Colon (tissue), 2 donors: ENCODE results near the gene ARID1B.

Experiments used
- FAIRE-seq: peaks from 2 replicates; lab custom pipeline; 2012; peaks lifted over from hg19 to GRCh38; lab: Jason Lieb, UNC
- donor health status: control.
- donor health status: control.

ARID1B gene

GRCh38 chr6:156791320-156791850 lies 14.2 kb downstream of the ARID1B start:
- no peak for FAIRE-seq

DNA sequence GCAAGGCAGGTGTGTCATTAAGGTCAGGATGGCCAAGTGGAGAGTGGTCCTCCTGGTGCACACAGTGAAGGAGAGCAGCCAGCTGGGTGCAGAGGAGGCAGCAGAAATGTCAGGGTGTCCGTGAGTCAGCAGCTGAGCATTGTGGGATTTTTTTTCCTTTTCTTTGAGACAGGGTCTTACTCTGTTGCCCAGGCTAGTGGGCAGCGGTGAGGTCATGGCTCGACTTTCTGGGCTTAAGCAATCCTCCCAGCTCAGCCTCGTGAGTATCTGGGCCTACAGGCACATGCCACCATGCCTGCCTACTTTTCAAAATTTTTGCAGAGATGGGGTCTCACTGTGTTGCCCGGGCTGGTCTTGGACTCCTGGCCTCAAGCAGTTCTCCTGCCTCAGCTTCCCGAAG lies 16.0 kb downstream of the ARID1B start:
- FAIRE-seq, result no peak

DNA sequence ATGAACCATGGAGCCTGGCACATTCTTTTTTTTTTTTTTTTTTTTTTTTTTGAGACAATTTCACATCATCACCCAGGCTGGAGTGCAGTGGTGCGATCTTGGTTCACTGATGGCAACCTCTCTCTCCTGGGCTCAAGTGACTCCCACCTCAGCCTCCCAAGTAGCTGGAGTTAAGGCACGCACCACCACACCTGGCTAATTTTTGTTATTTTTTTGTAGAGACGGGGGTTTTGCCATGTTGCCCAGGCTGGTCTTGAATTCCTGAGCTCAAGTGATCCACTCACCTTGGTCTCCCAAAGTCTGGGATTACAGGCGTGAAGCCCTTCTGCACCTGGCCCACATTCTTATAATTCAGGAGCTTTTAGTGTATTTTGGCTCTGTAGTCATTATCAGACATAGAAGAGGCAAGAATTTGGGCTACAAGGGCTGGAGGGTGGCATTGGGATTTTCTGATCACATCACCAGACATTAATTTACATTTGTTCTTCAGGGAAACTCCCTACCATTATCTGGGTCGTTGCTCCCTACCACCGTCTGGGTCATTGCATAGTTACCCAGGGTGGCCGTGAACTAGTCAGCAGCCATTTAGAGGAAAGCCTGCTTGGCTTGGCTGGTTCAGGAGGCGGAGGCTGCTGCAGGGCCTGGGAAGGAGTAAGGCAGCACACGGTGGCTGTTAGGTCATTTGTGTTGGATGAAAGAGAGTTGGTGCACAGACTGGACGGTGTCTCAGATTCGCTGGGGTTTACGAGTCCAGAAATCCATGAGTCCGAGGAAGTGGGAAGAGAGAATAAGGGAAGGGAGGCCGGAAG lies 17.6 kb downstream of the ARID1B start:
- no peak for FAIRE-seq

DNA sequence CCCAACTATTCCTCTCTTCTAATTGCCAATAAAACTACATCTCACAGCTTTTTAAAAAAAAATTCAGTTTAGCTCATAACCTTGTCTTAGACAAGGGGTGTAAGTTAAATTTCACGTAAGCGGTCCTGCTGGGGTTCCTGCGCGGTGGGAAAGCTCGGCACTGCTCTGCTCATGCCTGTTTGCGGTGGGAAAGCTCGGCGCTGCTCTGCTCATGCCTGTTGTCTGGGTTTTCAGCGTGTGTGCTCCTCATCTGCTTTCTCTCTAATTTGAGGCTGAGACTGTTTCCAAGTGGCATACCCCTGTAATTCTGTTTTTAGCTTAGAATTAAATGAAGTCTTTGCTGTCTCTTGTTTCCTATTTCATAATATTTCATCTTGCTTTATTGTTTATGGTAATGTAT lies 18.6 kb downstream of the ARID1B start:
- no peak for FAIRE-seq

DNA sequence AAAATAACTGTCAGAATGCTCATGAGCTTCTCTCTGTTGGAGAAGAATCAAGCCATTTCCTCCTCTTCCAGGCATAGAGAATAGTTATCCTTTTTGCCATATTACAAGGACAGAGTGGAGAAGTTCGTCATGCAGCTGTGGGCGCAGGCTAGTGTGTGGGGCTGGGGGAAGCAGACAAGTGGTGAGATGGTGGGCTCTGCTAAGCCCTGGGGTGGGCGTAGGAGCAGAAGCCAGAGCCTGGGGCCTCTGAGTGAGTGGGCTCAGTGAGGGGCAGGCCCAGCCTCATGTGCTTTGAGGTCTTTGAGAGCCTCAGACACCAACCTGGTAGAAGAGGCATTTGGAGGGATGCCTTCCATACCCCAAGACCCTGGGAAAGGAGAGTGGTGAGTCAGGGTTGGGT lies 19.4 kb downstream of the ARID1B start:
- FAIRE-seq, result no peak

DNA sequence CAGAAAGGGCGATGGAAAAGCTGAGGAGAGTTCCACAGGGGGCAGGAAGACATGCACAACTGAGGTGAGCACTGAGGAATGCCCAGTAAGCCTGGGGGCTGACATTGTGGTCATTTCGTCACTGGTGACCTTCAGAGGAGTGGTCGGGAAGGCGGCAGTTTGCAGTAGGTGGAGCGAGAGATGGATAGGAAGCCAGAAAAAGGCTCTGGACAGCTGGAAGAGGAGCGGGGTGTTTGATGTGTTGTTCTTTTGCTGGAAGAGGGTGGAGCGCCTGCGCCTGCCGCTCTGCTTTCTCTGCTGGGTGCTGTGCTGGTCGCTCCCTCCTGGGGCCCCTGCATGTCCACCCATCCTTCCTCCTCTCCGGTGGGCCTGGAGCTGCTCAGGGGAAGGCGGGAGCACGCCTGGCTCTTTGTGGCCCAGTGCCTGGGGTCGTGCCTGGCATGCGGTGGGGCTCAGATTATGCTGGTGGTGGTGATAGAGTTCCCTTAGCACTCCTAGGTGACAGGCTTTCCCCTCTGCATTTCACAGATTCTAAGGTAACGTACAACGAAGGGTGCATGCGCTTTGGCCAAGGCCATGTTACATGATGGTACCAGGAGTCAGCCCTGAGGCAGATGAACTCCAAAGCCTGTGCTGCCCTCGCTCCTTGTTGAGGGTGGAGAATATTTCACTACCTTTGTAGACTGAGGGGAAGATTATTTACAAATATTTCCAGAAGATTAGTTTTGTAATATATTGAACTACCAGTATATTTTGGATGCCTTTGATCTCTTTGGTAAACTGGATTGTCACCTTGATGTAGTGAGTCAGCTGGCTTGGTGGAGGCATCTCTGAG lies 20.9 kb downstream of the ARID1B start:
- FAIRE-seq, result no peak

GRCh38 chr6:156801712-156802111 lies 24.5 kb downstream of the ARID1B start:
- no peak for FAIRE-seq

- no peak for FAIRE-seq
Observed at GRCh38 chr6:156803353-156803752, 26.2 kb downstream of the ARID1B start.

- FAIRE-seq, result no peak
Observed at GRCh38 chr6:156804402-156804801, 27.2 kb downstream of the ARID1B start.

DNA sequence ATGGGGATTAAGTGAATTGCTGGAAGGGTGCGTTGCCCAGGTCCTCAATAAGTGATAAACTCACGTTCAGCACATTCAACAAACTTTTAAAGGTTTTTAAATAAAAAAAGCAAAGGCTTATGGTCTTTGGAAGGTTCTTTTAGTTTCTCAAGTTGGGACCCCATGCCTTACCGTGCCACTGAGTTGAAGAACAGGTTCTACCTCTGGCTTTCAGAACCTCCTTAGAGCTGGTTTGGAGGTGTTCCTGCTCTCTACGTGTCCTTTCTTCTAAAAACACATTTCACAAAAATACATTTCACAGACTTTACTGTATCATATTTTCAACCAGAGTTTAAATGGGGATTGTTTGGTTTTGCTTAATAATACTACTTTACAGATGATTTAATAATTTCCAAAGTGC lies 29.0 kb downstream of the ARID1B start:
- FAIRE-seq, result no peak

DNA sequence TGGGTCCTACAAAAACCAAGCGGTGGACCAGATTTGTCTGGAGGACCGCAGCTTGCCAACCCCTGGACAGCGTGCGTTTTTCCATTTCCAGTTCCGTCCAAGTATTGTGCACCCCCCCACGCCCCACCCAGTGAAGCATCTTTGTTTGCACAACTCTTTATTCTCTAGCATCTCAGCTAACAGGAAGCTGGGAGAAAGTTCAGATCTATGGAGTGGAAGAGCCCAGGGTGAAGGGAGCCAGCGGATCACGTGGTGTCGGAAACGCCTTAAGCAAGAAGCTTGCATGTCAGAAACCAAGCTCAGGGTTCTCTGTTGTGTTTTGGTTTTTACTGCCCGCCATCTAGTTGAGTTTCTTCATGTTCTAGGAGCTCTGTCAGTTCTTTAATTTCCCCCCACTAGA lies 29.9 kb downstream of the ARID1B start:
- no peak for FAIRE-seq

DNA sequence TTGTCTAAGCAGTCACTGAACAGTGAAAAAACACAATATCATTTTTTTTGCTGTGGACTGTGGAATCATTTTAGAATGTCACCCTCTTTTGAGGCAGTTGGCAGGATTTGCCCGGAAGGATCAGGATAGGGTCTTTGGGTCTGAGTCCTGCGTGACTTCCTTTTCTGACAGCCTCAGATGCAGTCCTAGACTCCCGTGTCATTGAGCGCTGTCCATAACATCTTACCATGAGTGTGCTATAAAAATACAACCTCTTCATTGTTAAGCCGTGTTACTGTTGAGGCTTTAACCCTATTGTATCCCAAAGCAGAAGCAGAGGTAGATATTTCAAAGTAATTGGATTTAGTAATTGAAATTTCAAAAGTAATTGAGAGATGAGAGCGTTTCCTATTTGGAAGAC lies 30.6 kb downstream of the ARID1B start:
- FAIRE-seq, result no peak

DNA sequence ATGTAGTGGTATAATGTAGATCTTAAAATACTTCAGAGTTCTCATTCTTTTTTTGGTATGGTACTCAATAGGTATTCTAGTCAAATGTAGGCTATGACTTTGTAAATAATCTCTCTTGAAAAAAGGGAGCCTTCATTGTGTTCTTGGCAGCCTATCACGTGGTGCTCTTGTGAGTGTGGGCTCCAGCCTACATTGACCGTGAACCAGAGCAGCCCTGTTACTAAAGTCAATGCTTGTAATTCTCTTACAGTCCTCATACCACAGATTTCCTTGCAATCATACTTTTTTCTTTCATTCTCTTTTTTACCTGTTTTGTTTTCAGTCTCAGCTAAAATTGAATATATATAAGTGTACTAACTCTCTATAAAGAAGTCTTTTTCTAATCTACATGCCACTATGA lies 31.1 kb downstream of the ARID1B start:
- FAIRE-seq, result no peak

- no peak for FAIRE-seq
Observed at GRCh38 chr6:156809034-156809433, 31.9 kb downstream of the ARID1B start.

DNA sequence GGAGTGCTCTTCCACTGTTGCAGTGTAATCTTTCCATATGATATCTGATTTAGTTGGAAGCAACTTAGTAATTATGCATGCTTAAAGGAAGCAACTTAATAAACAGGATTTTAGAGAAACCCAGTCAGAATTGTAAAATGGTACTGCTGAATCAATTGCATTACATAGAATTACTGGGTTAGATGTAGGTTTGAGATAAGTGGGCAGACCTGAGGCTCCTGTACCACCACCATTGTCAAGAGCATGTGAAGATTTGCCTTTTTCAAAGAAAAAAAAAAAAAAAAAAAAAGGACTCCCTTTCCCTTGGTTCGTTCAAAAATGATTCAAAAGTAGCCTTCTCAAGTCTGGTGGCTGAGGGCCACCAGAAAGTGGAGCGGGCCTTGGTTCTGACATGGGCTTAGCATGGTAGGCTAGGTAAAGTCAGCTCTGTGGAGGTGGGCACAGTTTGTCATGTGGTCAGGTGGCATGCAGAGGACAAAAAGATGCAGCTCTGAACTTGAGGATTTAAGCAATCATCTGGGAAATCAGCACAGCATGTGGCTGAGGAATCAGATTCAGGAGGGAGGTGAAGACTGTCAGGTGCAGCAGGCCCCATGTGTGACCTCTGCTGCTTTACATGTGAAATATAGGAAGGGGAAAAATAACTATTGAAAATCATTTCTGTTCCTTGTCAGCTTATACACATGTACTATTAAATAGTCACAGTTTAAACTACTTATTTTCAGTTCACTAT lies 32.4 kb downstream of the ARID1B start:
- no peak for FAIRE-seq

DNA sequence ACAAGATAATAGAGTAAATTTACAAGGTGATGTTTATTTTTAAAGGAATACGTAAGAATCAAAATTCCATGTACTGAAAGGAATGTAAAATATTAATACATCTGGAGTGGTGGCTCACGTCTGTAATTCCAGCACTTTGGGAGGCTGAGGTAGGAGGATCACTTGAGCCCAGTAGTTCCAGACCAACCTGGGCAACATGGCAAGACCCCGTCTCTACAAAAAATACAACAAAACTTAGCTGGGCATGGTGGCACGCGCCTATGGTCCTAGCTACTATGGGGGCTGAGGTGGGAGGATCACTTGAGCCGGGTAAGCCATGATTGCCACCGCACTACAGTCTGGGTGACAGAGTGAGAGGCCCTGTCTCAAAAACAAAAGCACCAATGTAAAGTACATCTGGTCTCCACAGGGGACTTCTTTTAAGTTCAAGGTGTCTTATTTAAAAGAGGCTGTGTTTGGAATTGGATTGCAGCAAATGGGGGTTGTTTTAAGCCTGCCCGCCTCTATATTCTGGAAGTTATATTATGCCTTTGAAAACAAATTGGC lies 36.9 kb downstream of the ARID1B start:
- no peak for FAIRE-seq

DNA sequence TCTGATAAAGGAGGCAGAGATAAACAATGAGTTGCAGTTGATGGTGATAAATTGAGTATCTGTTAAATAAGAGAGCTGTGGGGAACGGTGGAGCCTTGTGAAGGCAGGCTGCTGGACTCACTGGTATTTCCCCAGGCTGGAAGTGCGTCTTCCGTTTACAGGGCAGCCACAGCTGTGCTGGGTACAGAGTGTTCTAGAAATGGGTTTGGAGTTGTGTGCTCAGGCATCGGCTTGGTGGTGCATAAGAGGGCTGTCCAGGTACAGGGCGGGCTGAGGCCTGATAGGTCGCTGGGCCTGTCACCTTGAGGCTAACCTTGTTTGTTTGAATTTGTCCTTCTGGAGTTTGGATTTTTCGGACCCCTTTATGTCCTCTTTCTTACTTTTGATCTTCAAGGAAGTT lies 39.3 kb downstream of the ARID1B start:
- FAIRE-seq, result no peak

DNA sequence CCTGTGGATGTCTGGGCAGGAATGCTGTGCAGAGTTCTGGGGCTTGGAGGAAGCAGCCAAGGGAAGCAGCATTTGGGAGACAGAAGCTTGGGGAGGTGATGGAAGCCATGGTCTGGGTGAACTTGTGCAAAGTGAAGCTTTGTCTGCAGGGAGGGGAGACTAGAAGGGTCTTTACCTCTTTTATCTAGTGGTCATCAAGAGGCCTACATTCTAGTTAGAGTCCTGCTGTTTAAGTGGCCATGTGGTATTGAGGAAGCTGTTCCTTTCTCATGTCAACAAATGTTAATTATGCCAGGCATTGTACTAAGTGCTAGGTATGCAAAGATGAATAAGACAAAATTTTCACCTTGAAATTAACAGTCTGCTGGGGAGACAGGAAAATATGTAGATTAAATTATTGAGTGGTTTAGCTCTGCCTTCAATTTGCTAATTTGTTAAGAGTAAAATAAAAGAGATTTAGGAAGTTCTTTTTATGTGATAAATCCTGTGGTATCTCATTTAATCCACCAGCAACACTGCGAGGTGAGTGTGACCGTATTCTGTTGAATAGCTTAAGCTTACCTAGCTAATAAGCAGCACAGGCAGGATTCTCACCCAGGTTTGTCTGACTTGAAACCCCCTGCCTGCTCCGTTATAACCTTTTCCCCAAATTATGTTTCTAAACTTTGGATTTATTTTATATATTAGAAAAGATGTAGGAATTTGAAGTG lies 43.1 kb downstream of the ARID1B start:
- no peak for FAIRE-seq

DNA sequence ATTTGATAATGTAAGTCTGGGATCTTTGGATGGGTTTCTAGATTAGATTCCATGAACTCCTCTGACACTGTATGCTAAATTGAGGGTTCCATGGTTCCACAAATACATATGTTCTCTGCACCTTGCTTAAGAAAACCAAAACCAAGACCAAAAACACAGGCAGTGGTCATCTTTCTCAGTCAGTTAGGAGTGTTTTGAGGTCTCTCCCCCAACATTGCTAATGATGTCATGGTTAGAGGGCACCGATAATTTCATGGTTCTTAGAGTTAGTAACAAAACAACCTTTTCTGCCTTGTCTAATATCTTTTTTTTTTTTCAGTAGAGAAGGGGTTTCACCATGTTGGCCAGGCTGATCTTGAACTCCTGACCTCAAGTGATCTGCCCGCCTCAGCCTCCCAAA lies 44.5 kb downstream of the ARID1B start:
- no peak for FAIRE-seq

DNA sequence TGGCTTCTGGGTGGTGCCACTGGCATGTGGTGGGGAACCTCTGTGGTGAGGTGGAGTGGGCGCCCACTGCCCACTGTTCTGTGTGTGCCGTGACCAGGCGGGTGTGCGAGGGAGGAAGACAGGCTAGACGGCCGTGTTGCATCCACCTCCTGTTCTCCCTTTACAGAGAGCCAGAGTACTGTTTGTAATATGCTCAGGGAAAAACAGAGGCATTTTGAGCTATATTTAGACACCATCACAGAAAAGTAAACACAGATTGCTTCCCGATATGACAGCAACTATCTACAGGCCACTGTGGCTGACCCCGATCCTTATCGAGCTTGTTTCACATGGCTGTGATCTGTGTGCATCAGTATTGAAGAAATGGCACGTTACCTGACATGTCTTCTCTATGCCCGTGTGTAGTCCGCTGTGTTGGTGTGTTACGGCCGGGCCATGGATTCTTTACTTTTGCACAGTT lies 45.6 kb downstream of the ARID1B start:
- no peak for FAIRE-seq

GRCh38 chr6:156824142-156824541 lies 47.0 kb downstream of the ARID1B start:
- no peak for FAIRE-seq

DNA sequence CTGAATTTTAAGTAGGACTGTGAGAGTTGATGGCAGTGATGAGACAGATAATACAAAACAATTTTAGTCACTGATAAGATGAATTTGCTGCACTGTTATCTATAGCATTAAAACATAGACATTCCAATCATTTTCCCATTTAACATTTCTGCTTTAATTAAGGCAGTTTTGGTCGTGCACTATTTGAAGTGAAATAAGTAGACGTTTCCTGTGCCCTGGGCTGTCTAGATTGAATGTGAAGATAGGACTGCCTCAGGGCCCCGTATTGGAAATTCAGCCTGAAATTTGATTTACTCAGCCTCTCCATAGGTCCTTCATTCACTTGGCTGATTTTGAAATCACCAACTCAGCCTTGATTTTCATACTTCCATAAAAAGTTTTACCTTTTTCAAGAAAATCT lies 48.3 kb downstream of the ARID1B start:
- FAIRE-seq, result no peak
